H1 (cell line): Measurements from ENCODE around the gene AHRR.

ENCODE experiments used
- EP300 ChIP-seq, 2 experiments: IDR thresholded peaks; 1 replicate in 1 of 2; 2 replicates in 1 of 2; pipeline ENCODE4 v1.6.1; 2011 to 2012; ENCODE audit warnings: low read depth in 2 of 2, low read length in 2 of 2, mild to moderate bottlenecking in 2 of 2, borderline replicate concordance in 1 of 2, inconsistent platforms in 1 of 2, moderate library complexity in 1 of 2
- GABPA ChIP-seq: IDR thresholded peaks from 2 replicates; pipeline ENCODE4 v1.6.1; 2011; ENCODE audit warnings: mild to moderate bottlenecking, low read length, moderate library complexity, borderline replicate concordance; ENCODE audit not compliant: insufficient read depth
- JUND ChIP-seq: IDR thresholded peaks from 2 replicates; pipeline ENCODE4 v1.6.1; 2011; ENCODE audit warnings: mild to moderate bottlenecking, improper control_type of control experiment, low read length
- KDM5A ChIP-seq: fragments of 200-600 bp; IDR thresholded peaks from 2 replicates; pipeline ENCODE4 v1.7.1; 2012; ENCODE audit warnings: mild to moderate bottlenecking, low read length, inconsistent platforms, mixed read lengths
- ZNF274 ChIP-seq: IDR thresholded peaks from 2 replicates; pipeline ENCODE4 v1.7.0; 2012; ENCODE audit warnings: low read length, borderline replicate concordance; ENCODE audit errors: extremely low read depth
- TF ChIP-seq, protein P1 (sequence below): IDR thresholded peaks from 2 replicates; pipeline ENCODE4 v1.6.1; 2012; ENCODE audit warnings: inconsistent platforms
- TF ChIP-seq, protein P2 (sequence below), 3 experiments: IDR thresholded peaks; 1 replicate in 2 of 3; 2 replicates in 1 of 3; pipeline versions ENCODE4 v1.5.1 to v1.6.1; 2011; ENCODE audit warnings: low read length in 3 of 3, mild to moderate bottlenecking in 3 of 3, inconsistent platforms in 2 of 3, low read depth in 1 of 3, moderate library complexity in 1 of 3; ENCODE audit not compliant: insufficient read depth in 1 of 3; ENCODE audit errors: control extremely low read depth in 1 of 3

DNA sequence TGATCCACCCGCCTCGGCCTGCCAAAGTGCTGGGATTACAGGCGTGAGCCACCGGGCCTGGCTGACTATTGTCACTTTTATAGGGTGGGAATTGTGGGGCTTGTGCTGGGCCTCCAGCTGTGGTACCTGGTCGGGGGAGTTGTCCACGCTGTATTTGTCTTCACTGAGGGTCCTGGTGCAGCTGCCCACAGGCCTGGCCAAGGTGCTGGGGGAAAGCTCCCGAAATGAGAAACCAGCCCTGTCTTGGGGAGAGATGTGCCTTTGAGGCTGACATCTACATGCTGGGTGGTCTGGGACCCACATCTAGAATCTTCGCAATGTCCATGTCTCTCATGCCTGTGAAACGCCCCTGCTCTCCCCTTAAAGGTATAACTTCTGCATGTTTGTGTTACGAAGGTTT lies 124.1 kb downstream of the AHRR start:
- TF ChIP-seq KDM5A, result no peak
- TF ChIP-seq JUND, result no peak
- TF ChIP-seq EP300 (IDR thresholded peaks at IDR 0.05; ENCODE audit: borderline replicate concordance in 1 of 2, low read depth in 2 of 2, low read length in 2 of 2), result no peak
- TF ChIP-seq, protein P1, sequence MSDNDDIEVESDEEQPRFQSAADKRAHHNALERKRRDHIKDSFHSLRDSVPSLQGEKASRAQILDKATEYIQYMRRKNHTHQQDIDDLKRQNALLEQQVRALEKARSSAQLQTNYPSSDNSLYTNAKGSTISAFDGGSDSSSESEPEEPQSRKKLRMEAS, result no peak
- no peak for TF ChIP-seq ZNF274
- TF ChIP-seq GABPA, result no peak
- TF ChIP-seq, protein P2, sequence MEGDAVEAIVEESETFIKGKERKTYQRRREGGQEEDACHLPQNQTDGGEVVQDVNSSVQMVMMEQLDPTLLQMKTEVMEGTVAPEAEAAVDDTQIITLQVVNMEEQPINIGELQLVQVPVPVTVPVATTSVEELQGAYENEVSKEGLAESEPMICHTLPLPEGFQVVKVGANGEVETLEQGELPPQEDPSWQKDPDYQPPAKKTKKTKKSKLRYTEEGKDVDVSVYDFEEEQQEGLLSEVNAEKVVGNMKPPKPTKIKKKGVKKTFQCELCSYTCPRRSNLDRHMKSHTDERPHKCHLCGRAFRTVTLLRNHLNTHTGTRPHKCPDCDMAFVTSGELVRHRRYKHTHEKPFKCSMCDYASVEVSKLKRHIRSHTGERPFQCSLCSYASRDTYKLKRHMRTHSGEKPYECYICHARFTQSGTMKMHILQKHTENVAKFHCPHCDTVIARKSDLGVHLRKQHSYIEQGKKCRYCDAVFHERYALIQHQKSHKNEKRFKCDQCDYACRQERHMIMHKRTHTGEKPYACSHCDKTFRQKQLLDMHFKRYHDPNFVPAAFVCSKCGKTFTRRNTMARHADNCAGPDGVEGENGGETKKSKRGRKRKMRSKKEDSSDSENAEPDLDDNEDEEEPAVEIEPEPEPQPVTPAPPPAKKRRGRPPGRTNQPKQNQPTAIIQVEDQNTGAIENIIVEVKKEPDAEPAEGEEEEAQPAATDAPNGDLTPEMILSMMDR (IDR thresholded peaks at IDR 0.05; ENCODE audit: control extremely low read depth in 1 of 3, insufficient read depth in 1 of 3, low read depth in 1 of 3, low read length in 3 of 3), result no peak
